Ecto neural progenitor cell (in vitro differentiated cells): ENCODE results near the gene LRRFIP1.

ENCODE experiments used
- DNase-seq: peaks from one replicate; pipeline ENCODE4 v3.0.0-alpha.2; 2018; ENCODE audit warnings: low spot score

LRRFIP1 gene

GRCh38 chr2:237702441-237703391 lies 75.3 kb downstream of the LRRFIP1 start:
- peak; percentile 43 for DNase-seq

GRCh38 chr2:237704501-237705434 lies 77.4 kb downstream of the LRRFIP1 start:
- peak; percentile 19 for DNase-seq

- peak; percentile 7 for DNase-seq
Measured at GRCh38 chr2:237706257-237706656, 78.9 kb downstream of the LRRFIP1 start.

- DNase-seq = peak; percentile 33
Measured at GRCh38 chr2:237708065-237708398, 80.6 kb downstream of the LRRFIP1 start.

GRCh38 chr2:237708491-237708890 lies 81.1 kb downstream of the LRRFIP1 start:
- peak; percentile 43 for DNase-seq

GRCh38 chr2:237708961-237709360 lies 81.6 kb downstream of the LRRFIP1 start:
- DNase-seq = peak; percentile 6

- DNase-seq = peak; percentile 40
Measured at GRCh38 chr2:237711458-237712150, 84.2 kb downstream of the LRRFIP1 start.

GRCh38 chr2:237712477-237713377 lies 85.3 kb downstream of the LRRFIP1 start:
- DNase-seq = peak; percentile 41

- DNase-seq = peak; percentile 58
Measured at GRCh38 chr2:237714690-237715458, 87.5 kb downstream of the LRRFIP1 start.

GRCh38 chr2:237715459-237715947 lies 88.1 kb downstream of the LRRFIP1 start:
- DNase-seq = peak; percentile 46

GRCh38 chr2:237716011-237716410 lies 88.6 kb downstream of the LRRFIP1 start:
- DNase-seq = no peak

GRCh38 chr2:237717366-237718276 lies 90.2 kb downstream of the LRRFIP1 start:
- DNase-seq = peak; percentile 47

- peak; percentile 41 for DNase-seq
Measured at GRCh38 chr2:237718277-237718634, 90.9 kb downstream of the LRRFIP1 start.

- peak; percentile 36 for DNase-seq
Measured at GRCh38 chr2:237720444-237720843, 93.1 kb downstream of the LRRFIP1 start.

GRCh38 chr2:237720957-237721356 lies 93.6 kb downstream of the LRRFIP1 start:
- DNase-seq = peak; percentile 28

- DNase-seq = no peak
Measured at GRCh38 chr2:237721458-237721857, 94.1 kb downstream of the LRRFIP1 start.

GRCh38 chr2:237722616-237723015 lies 95.2 kb downstream of the LRRFIP1 start:
- no peak for DNase-seq

GRCh38 chr2:237723023-237723422 lies 95.6 kb downstream of the LRRFIP1 start:
- no peak for DNase-seq

- DNase-seq = peak; percentile 75
Measured at GRCh38 chr2:237723602-237724001, 96.2 kb downstream of the LRRFIP1 start.
